Astrocyte (in vitro differentiated cells and primary cell): ENCODE data around the gene ACSM3. TPM values are rescaled to one million over a fixed set of nuclear protein-coding genes. Genes with fewer than 3 reads are reported as not detected.

Experiments
- DNase-seq: peaks from one replicate; pipeline ENCODE4 v3.0.0-alpha.2; 2010; ENCODE audit warnings: low read depth
- FAIRE-seq: peaks from 2 replicates; lab custom pipeline; 2011; peaks lifted over from hg19 to GRCh38; lab: Jason Lieb, UNC
- H2AFZ ChIP-seq: 2 replicates; pipeline ENCODE4 v1.6.0; 2012; ENCODE audit warnings: low read depth, low read length, inconsistent platforms
- H3K27ac ChIP-seq: 2 replicates; pipeline ENCODE4 v1.5.1; 2011; ENCODE audit warnings: low read depth, low read length, inconsistent platforms
- H3K27me3 ChIP-seq: 2 replicates; pipeline ENCODE4 v1.6.0; 2011; ENCODE audit warnings: low read length, inconsistent platforms; ENCODE audit not compliant: insufficient read depth
- H3K36me3 ChIP-seq: 2 replicates; pipeline ENCODE4 v1.5.1; 2011; ENCODE audit warnings: low read length, inconsistent platforms; ENCODE audit not compliant: insufficient read depth
- H3K4me1 ChIP-seq: 2 replicates; pipeline ENCODE4 v1.5.1; 2011; ENCODE audit warnings: low read length, inconsistent platforms; ENCODE audit not compliant: insufficient read depth
- H3K4me2 ChIP-seq: 2 replicates; pipeline ENCODE4 v1.6.0; 2012; ENCODE audit warnings: low read length, inconsistent platforms
- H3K4me3 ChIP-seq: 2 replicates; pipeline ENCODE4 v1.5.1; 2011; ENCODE audit warnings: low read depth, mild to moderate bottlenecking, low read length, inconsistent platforms; ENCODE audit not compliant: insufficient read depth
- H3K79me2 ChIP-seq: 2 replicates; pipeline ENCODE4 v1.6.0; 2012; ENCODE audit warnings: mild to moderate bottlenecking, low read length, inconsistent platforms; ENCODE audit not compliant: insufficient read depth
- H3K9ac ChIP-seq: 2 replicates; pipeline ENCODE4 v1.6.0; 2012; ENCODE audit warnings: mild to moderate bottlenecking, low read length, inconsistent platforms
- H3K9me3 ChIP-seq: 2 replicates; pipeline ENCODE4 v1.5.1; 2012; ENCODE audit warnings: low read depth, mild to moderate bottlenecking, low read length, inconsistent platforms; ENCODE audit not compliant: insufficient read depth
- H4K20me1 ChIP-seq: 2 replicates; pipeline ENCODE4 v1.6.0; 2012; ENCODE audit warnings: low read length, inconsistent platforms; ENCODE audit not compliant: insufficient read depth
- H3K27ac Mint-ChIP-seq: one replicate; pipeline ENCODE4 v1.8.0; 2021; ENCODE audit warnings: mild to moderate bottlenecking, mixed read lengths; ENCODE audit not compliant: unreplicated experiment
- H3K27me3 Mint-ChIP-seq: one replicate; pipeline ENCODE4 v1.8.0; 2021; ENCODE audit warnings: low read depth, mixed read lengths; ENCODE audit not compliant: unreplicated experiment
- H3K36me3 Mint-ChIP-seq: one replicate; pipeline ENCODE4 v1.8.0; 2021; ENCODE audit warnings: low read depth, mixed read lengths; ENCODE audit not compliant: unreplicated experiment
- H3K4me1 Mint-ChIP-seq: one replicate; pipeline ENCODE4 v1.8.0; 2021; ENCODE audit warnings: low read depth, mixed read lengths; ENCODE audit not compliant: unreplicated experiment
- H3K4me3 Mint-ChIP-seq: one replicate; pipeline ENCODE4 v1.8.0; 2021; ENCODE audit warnings: mild to moderate bottlenecking, moderate library complexity, mixed read lengths; ENCODE audit not compliant: unreplicated experiment
- H3K9me3 Mint-ChIP-seq: one replicate; pipeline ENCODE4 v1.8.0; 2021; ENCODE audit warnings: mild to moderate bottlenecking, mixed read lengths; ENCODE audit not compliant: unreplicated experiment
- EZH2 ChIP-seq: IDR thresholded peaks from 2 replicates; pipeline ENCODE4 v1.6.1; 2012; ENCODE audit warnings: mild to moderate bottlenecking, low read length, inconsistent platforms; ENCODE audit not compliant: insufficient read depth
- total RNA-seq: library from RNA; stranded (reverse); gene quantifications from 2 replicates; pipeline ENCODE4 v1.2.1, GENCODE V29; 2021
- TF ChIP-seq, protein P1 (sequence below): IDR thresholded peaks from 2 replicates; pipeline ENCODE4 v1.5.1; 2011; ENCODE audit warnings: low read depth, mild to moderate bottlenecking, inconsistent platforms, low read length, moderate library complexity; ENCODE audit not compliant: insufficient read depth

Gene ACSM3
- total RNA-seq, 1 donor from 2014 or later = 7.4 TPM

DNA sequence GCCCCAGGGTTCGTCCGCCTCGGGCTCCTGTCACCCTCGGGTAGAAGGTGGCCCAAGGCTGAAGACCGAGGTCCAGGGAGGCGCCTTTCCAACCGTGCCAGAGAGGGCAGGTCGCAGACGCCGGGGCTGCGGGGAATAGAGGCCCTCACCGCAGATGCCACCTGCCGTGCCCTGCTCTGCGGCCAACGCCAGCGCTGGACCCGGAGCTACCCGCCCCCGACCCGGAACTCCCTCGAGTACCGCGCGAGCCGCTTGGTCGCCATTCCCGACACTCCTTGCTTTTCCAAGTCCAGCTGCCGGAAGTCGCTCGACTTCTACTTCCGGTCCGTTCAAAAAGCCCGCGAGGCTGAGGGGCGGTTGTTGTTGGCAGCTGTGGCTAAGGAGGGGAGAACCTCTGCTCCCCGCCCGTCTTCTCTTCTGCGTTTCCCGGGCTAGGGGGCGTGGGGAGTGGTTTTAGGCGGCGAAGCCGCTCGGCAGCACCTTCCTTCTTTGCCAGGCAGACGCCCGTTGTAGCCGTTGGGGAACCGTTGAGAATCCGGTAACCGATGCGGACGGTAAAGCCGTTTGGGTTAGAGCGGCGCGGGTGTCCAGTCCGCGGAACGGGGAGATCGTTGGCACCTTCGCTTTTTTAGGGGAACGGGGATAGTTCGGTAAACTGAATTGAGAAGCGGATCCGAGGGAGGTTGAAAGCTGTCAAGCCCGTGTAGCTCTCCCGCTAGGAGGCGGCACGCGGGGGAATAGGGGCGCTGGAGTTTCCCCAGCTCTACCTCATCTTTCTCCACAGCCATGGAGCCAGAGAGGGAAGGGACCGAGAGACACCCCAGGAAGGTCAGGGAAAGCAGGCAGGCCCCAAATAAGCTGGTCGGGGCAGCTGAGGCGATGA lies 42.6 kb downstream of the ACSM3 start, which contains the start of the genes ERI2 and REXO5:
Gene ERI2, minus strand, starts transcription at position 305 of the 883 bp plus-strand sequence. Its CDS starts 42 bp downstream, at position 263.
Gene REXO5, plus strand, starts transcription at position 360 of the 883 bp plus-strand sequence. Its CDS starts 427 bp downstream, at position 787.
- Mint-ChIP-seq H3K27ac (peak within 1 kb of the TSS; percentile 92), H3K9me3 (no peaks in the 10 kb centered on the region)
- FAIRE-seq = no peak

DNA sequence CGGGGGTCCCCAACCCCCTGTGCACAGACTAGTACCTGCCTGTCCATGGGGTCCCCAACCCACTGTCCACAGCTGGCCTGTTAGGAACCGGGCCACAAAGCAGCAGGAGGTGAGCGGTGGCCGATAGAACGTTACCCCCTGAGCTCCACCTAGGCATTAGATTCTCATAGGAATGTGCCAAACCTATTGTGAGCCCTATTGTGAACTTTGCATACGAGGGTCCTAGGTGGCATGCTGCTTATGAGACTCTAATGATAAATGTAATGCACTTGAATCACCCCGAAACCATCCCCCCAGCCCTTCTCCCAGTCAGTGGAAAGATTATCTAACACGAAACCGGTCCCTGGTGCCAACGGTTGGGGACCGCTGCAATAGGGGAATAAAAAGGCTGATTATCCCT lies 44.0 kb downstream of the ACSM3 start:
- H3K4me1 ChIP-seq = no peaks in the 10 kb centered on the region
- H3K4me1 Mint-ChIP-seq = no peaks in the 10 kb centered on the region
- no peaks in the 10 kb centered on the region for H3K27me3 ChIP-seq
- DNase-seq (no peak), FAIRE-seq (no peak)
- no peaks in the 10 kb centered on the region for H4K20me1 ChIP-seq
- peak overlapping the region; percentile 18 for H3K27ac Mint-ChIP-seq
- H2AFZ ChIP-seq = no peak overlapping the region
- H3K9me3 ChIP-seq = no peaks in the 10 kb centered on the region
- no peaks in the 10 kb centered on the region for H3K27me3 Mint-ChIP-seq
- no peak overlapping the region for H3K27ac ChIP-seq
- no peaks in the 10 kb centered on the region for H3K36me3 Mint-ChIP-seq
- no peak overlapping the region for H3K9ac ChIP-seq
- peak overlapping the region; percentile 97 for H3K4me3 Mint-ChIP-seq
- no peaks in the 10 kb centered on the region for H3K9me3 Mint-ChIP-seq
- peaks cover 4% of the 10 kb centered on the region for H3K79me2 ChIP-seq
- TF ChIP-seq EZH2 = no peak
- TF ChIP-seq, protein P1, sequence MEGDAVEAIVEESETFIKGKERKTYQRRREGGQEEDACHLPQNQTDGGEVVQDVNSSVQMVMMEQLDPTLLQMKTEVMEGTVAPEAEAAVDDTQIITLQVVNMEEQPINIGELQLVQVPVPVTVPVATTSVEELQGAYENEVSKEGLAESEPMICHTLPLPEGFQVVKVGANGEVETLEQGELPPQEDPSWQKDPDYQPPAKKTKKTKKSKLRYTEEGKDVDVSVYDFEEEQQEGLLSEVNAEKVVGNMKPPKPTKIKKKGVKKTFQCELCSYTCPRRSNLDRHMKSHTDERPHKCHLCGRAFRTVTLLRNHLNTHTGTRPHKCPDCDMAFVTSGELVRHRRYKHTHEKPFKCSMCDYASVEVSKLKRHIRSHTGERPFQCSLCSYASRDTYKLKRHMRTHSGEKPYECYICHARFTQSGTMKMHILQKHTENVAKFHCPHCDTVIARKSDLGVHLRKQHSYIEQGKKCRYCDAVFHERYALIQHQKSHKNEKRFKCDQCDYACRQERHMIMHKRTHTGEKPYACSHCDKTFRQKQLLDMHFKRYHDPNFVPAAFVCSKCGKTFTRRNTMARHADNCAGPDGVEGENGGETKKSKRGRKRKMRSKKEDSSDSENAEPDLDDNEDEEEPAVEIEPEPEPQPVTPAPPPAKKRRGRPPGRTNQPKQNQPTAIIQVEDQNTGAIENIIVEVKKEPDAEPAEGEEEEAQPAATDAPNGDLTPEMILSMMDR = no peak
- no peak overlapping the region for H3K4me2 ChIP-seq
- no peaks in the 10 kb centered on the region for H3K36me3 ChIP-seq
- H3K4me3 ChIP-seq = no peak overlapping the region

More for the DNA sequence above, 42.6 kb downstream of the ACSM3 start, which contains the start of the genes ERI2 and REXO5:
- Histone ChIP-seq H3K79me2 (peaks cover 4% of the 10 kb centered on the region), H3K4me3 (peak within 1 kb of the TSS; percentile 86), H3K27me3 (no peaks in the 10 kb centered on the region), H2AFZ (peak within 1 kb of the TSS; percentile 86), H3K9me3 (no peaks in the 10 kb centered on the region), H3K4me2 (peak within 1 kb of the TSS; percentile 91), H3K36me3 (no peaks in the 10 kb centered on the region), H3K27ac (peak within 1 kb of the TSS; percentile 84), H3K9ac (peak within 1 kb of the TSS; percentile 90), H4K20me1 (no peaks in the 10 kb centered on the region), H3K4me1 (no peaks in the 10 kb centered on the region)
- no peaks in the 10 kb centered on the region for H3K36me3 Mint-ChIP-seq
- peak within 1 kb of the TSS; percentile 97 for H3K4me3 Mint-ChIP-seq
- peak; percentile 91 for DNase-seq
- no peaks in the 10 kb centered on the region for H3K4me1 Mint-ChIP-seq
- H3K27me3 Mint-ChIP-seq = no peaks in the 10 kb centered on the region
- no peak for TF ChIP-seq EZH2
- TF ChIP-seq, protein P1 = peak; percentile 54
